ENCODE measurements around the gene LGI1. TPM values are rescaled to one million over a fixed set of nuclear protein-coding genes. Genes with fewer than 3 reads are reported as not detected.
A peak's percentile ranks its signal among the peaks of the same experiment; 100 is the strongest.

Gene LGI1
- total and polyA plus RNA-seq, 2 of the 8 experiments (the other 6 are each of a cell fraction or from before 2014, with no cell fraction given): 0.15 TPM; not detected in 1

- TF ChIP-seq RAD21 (IDR thresholded peaks at IDR 0.05 in 1 of 2, conservative IDR thresholded peaks at IDR 0.05 in 1 of 2; ENCODE audit: low read depth in 2 of 2, low read length in 2 of 2) (peak; percentile 49 to 67), YY1 (IDR thresholded peaks at IDR 0.05; ENCODE audit: low read depth, low read length) (peak; percentile 79)
Observed at GRCh38 chr10:93813507-93814465, 56.0 kb downstream of the LGI1 start (continued).
